GM23338 (cell line): ENCODE results near the gene HSDL2. TPM values are rescaled to one million over a fixed set of nuclear protein-coding genes. Genes with fewer than 3 reads are reported as not detected.

ENCODE experiments used
- ATAC-seq: fragments of 200-7000 bp; cut with Tn5 transposase; 3 replicates; pipeline ENCODE4 v1.9.1; 2020
- DNase-seq: peaks from one replicate; pipeline ENCODE4 v3.0.0-alpha.2; 2015; ENCODE audit warnings: low spot score
- H2AFZ ChIP-seq: fragments of 200-600 bp; sonication (generic); 2 replicates; pipeline ENCODE4 v1.8.0; 2016; ENCODE audit warnings: antibody characterized with exemption, mild to moderate bottlenecking, moderate library complexity
- H3F3A ChIP-seq: fragments of 200-600 bp; sonication (generic); replicated peaks from 2 replicates; pipeline ENCODE4 v1.8.0; 2017; ENCODE audit warnings: antibody characterized with exemption, mixed run types, low read depth
- H3K27ac ChIP-seq: fragments of 200-600 bp; sonication (generic); 2 replicates; pipeline ENCODE4 v1.6.1; 2016; ENCODE audit warnings: low read depth
- H3K27me3 ChIP-seq: fragments of 200-600 bp; sonication (generic); 2 replicates; pipeline ENCODE4 v1.8.0; 2016; ENCODE audit warnings: mild to moderate bottlenecking, mixed run types, moderate library complexity; ENCODE audit not compliant: insufficient read depth
- H3K36me3 ChIP-seq: fragments of 200-600 bp; sonication (generic); 2 replicates; pipeline ENCODE4 v1.8.0; 2016; ENCODE audit warnings: mild to moderate bottlenecking; ENCODE audit not compliant: insufficient read depth
- H3K4me1 ChIP-seq: fragments of 200-600 bp; sonication (generic); 2 replicates; pipeline ENCODE4 v1.8.0; 2016; ENCODE audit warnings: mild to moderate bottlenecking, moderate library complexity; ENCODE audit not compliant: insufficient read depth
- H3K4me2 ChIP-seq: fragments of 200-600 bp; sonication (generic); 2 replicates; pipeline ENCODE4 v1.7.1; 2017; ENCODE audit warnings: mixed run types
- H3K4me3 ChIP-seq: fragments of 200-600 bp; sonication (generic); 2 replicates; pipeline ENCODE4 v1.6.1; 2016; ENCODE audit warnings: mixed run types
- H3K79me2 ChIP-seq: fragments of 200-600 bp; sonication (generic); replicated peaks from 2 replicates; pipeline ENCODE4 v1.8.0; 2017; ENCODE audit warnings: mild to moderate bottlenecking; ENCODE audit not compliant: insufficient read depth
- H3K9me2 ChIP-seq: fragments of 200-600 bp; sonication (generic); 2 replicates; pipeline ENCODE4 v1.8.0; 2017; ENCODE audit not compliant: insufficient read depth
- H4K20me1 ChIP-seq: fragments of 200-600 bp; sonication (generic); replicated peaks from 2 replicates; pipeline ENCODE4 v1.8.0; 2017; ENCODE audit warnings: mild to moderate bottlenecking; ENCODE audit not compliant: insufficient read depth
- H3K27ac Mint-ChIP-seq: 2 replicates; pipeline ENCODE4 v1.8.0; 2020; ENCODE audit warnings: inconsistent platforms, mild to moderate bottlenecking, moderate library complexity, mixed read lengths
- H3K27me3 Mint-ChIP-seq: 3 replicates; pipeline ENCODE4 v1.8.0; 2022; ENCODE audit warnings: low read depth, mild to moderate bottlenecking, moderate library complexity, mixed read lengths, inconsistent platforms; ENCODE audit not compliant: insufficient read depth, poor library complexity
- H3K36me3 Mint-ChIP-seq: 3 replicates; pipeline ENCODE4 v1.8.0; 2021; ENCODE audit warnings: low read depth, mild to moderate bottlenecking, inconsistent platforms, moderate library complexity, mixed read lengths
- H3K4me1 Mint-ChIP-seq: 3 replicates; pipeline ENCODE4 v1.8.0; 2020; ENCODE audit warnings: mild to moderate bottlenecking, inconsistent platforms, mixed read lengths
- H3K4me3 Mint-ChIP-seq: 3 replicates; pipeline ENCODE4 v1.8.0; 2021; ENCODE audit warnings: moderate library complexity, mild to moderate bottlenecking, inconsistent platforms, mixed read lengths
- H3K9me3 Mint-ChIP-seq: 3 replicates; pipeline ENCODE4 v1.8.0; 2020; ENCODE audit warnings: moderate library complexity, mild to moderate bottlenecking, inconsistent platforms, mixed read lengths
- EZH2phosphoT487 ChIP-seq: fragments of 200-600 bp; sonication (generic); IDR thresholded peaks from one replicate; pipeline ENCODE4 v1.8.1; 2018; ENCODE audit warnings: antibody characterized with exemption; ENCODE audit not compliant: unreplicated experiment
- NANOG ChIP-seq: IDR thresholded peaks from 2 replicates; pipeline ENCODE4 v1.6.1; 2016; ENCODE audit warnings: antibody characterized with exemption, borderline replicate concordance
- POLR2AphosphoS5 ChIP-seq: IDR thresholded peaks from 2 replicates; pipeline ENCODE4 v1.6.1; 2016; ENCODE audit warnings: antibody characterized with exemption, low read depth
- STAT1 ChIP-seq: IDR thresholded peaks from one replicate; pipeline ENCODE4 v1.6.1; 2016; ENCODE audit warnings: antibody characterized with exemption; ENCODE audit not compliant: unreplicated experiment
- ZNF114 ChIP-seq: fragments of 250-450 bp; sonication (Bioruptor Pico); IDR thresholded peaks from 2 replicates; pipeline ENCODE4 v1.5.0; 2020; ENCODE audit warnings: mild to moderate bottlenecking, moderate library complexity
- ZNF331 ChIP-seq: fragments of 250-450 bp; sonication (Bioruptor Pico); IDR thresholded peaks from 2 replicates; pipeline ENCODE4 v1.5.0; 2020; ENCODE audit warnings: low read depth, mild to moderate bottlenecking, moderate library complexity
- polyA plus RNA-seq: library from polyadenylated mRNA; unstranded; fragments of >200 nt; fragmentation: Nextera tagmentation; extraction: Ambion mirVana; gene quantifications from 2 replicates; pipeline ENCODE4 v1.2.1, GENCODE V29; 2016
- total RNA-seq: library from RNA; depleted of rRNA; stranded (reverse); fragments of >200 nt; shearing (Covaris generic); gene quantifications from 2 replicates; pipeline ENCODE4 v1.2.3, GENCODE V29; 2014
- TF ChIP-seq, protein P1 (sequence below): IDR thresholded peaks from 2 replicates; pipeline ENCODE4 v1.6.1; 2016; ENCODE audit warnings: antibody characterized with exemption
- TF ChIP-seq, protein P2 (sequence below): IDR thresholded peaks from one replicate; pipeline ENCODE4 v1.6.1; 2018; ENCODE audit warnings: antibody characterized with exemption; ENCODE audit not compliant: unreplicated experiment
- TF ChIP-seq, protein P3 (sequence below), 2 experiments: fragments of 200-600 bp in 1 of 2; sonication (generic) in 1 of 2; conservative IDR thresholded peaks; 2 replicates each; pipeline versions ENCODE4 v1.5.1 to v1.6.1; 2016 to 2017; ENCODE audit warnings: antibody characterized with exemption in 2 of 2, low read depth in 2 of 2, mild to moderate bottlenecking in 2 of 2, moderate library complexity in 1 of 2
- TF ChIP-seq, protein P4 (sequence below): fragments of 250-450 bp; sonication (Bioruptor Pico); IDR thresholded peaks from 2 replicates; pipeline ENCODE4 v1.5.0; 2020; ENCODE audit warnings: mild to moderate bottlenecking, moderate library complexity

Gene HSDL2
- total and polyA plus RNA-seq, 2 experiments from 2014 or later = 11.4 to 15.3 TPM

DNA sequence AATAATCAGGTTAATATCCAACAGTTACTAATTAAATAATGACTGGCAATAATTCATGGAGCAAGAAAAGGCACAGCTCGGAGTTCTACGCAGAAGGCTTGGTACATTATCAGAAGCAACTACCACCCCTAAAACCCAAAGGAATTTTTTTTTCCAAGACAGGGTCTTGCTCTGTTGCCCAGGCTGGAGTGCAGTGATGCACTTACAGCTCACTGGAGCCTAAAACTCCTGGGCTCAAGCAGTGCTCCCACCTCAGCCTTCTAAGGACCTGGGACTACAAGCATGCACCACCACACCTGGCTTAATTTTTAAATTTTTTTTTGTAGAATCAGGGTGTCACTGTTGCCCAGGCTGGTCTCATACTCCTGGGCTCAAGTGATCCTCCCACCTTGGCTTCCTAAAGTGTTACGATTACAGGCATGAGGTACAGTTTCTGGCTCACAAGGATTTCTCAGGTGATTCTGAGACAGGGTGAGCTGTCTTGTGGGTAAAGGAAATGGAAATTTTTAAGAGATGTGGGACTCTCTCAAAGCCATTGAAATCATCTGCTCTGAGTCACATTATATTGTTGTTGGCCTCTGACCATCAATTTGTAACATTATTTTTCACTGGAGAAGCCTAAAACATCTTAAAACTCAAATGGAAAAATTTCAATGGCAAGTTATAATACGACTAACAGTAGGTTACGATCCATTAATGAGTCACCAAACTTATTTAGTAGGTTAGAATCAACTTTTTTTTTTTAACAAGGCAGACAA is 19.7 kb upstream of the HSDL2 start (continued):
- TF ChIP-seq, protein P1, sequence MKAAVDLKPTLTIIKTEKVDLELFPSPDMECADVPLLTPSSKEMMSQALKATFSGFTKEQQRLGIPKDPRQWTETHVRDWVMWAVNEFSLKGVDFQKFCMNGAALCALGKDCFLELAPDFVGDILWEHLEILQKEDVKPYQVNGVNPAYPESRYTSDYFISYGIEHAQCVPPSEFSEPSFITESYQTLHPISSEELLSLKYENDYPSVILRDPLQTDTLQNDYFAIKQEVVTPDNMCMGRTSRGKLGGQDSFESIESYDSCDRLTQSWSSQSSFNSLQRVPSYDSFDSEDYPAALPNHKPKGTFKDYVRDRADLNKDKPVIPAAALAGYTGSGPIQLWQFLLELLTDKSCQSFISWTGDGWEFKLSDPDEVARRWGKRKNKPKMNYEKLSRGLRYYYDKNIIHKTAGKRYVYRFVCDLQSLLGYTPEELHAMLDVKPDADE = no peak
- no peak for TF ChIP-seq POLR2AphosphoS5
- no peak for TF ChIP-seq ZNF114 (CRISPR knock-in tag)
- no peak for TF ChIP-seq NANOG
- TF ChIP-seq STAT1 = no peak

DNA sequence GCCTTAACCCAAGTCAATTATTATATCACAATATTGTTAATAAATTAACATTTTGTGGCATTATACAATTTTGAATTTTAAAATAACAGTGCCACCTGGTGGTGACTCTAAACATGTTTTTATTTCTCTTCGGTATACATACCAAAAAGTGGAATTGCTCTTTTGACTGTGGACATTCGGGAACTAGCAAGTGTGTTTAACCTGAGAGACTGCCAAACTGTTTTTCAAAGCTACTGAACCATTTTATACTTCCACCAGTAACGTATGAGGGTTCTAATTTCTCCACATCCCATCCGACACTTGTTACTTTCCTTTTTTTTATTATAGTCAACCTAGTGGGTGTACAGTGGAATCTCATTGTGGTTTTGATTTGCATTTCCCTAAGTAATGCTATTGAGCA is 18.3 kb upstream of the HSDL2 start:
- no peaks in the 10 kb centered on the region for H3K4me1 Mint-ChIP-seq
- Histone ChIP-seq H3K27ac (no peak overlapping the region), H3K79me2 (no peaks in the 10 kb centered on the region), H3F3A (no peaks in the 10 kb centered on the region), H3K27me3 (no peaks in the 10 kb centered on the region), H3K9me2 (no peaks in the 10 kb centered on the region), H4K20me1 (no peaks in the 10 kb centered on the region), H3K4me2 (no peak overlapping the region), H3K4me1 (no peaks in the 10 kb centered on the region), H3K36me3 (no peaks in the 10 kb centered on the region), H2AFZ (no peak overlapping the region), H3K4me3 (no peak overlapping the region)
- H3K4me3 Mint-ChIP-seq = no peak overlapping the region
- peaks cover 17% of the 10 kb centered on the region for H3K9me3 Mint-ChIP-seq
- no peak overlapping the region for H3K27ac Mint-ChIP-seq
- H3K36me3 Mint-ChIP-seq = peaks cover 13% of the 10 kb centered on the region; the same call in 2 of the 3 replicates
- ATAC-seq (no peak), DNase-seq (peak; percentile 76)
- TF ChIP-seq, protein P2, sequence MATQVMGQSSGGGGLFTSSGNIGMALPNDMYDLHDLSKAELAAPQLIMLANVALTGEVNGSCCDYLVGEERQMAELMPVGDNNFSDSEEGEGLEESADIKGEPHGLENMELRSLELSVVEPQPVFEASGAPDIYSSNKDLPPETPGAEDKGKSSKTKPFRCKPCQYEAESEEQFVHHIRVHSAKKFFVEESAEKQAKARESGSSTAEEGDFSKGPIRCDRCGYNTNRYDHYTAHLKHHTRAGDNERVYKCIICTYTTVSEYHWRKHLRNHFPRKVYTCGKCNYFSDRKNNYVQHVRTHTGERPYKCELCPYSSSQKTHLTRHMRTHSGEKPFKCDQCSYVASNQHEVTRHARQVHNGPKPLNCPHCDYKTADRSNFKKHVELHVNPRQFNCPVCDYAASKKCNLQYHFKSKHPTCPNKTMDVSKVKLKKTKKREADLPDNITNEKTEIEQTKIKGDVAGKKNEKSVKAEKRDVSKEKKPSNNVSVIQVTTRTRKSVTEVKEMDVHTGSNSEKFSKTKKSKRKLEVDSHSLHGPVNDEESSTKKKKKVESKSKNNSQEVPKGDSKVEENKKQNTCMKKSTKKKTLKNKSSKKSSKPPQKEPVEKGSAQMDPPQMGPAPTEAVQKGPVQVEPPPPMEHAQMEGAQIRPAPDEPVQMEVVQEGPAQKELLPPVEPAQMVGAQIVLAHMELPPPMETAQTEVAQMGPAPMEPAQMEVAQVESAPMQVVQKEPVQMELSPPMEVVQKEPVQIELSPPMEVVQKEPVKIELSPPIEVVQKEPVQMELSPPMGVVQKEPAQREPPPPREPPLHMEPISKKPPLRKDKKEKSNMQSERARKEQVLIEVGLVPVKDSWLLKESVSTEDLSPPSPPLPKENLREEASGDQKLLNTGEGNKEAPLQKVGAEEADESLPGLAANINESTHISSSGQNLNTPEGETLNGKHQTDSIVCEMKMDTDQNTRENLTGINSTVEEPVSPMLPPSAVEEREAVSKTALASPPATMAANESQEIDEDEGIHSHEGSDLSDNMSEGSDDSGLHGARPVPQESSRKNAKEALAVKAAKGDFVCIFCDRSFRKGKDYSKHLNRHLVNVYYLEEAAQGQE = no peak
- no peak for TF ChIP-seq EZH2phosphoT487
- TF ChIP-seq POLR2AphosphoS5 = no peak
- no peak for TF ChIP-seq ZNF331 (CRISPR knock-in tag)
- TF ChIP-seq, protein P3, sequence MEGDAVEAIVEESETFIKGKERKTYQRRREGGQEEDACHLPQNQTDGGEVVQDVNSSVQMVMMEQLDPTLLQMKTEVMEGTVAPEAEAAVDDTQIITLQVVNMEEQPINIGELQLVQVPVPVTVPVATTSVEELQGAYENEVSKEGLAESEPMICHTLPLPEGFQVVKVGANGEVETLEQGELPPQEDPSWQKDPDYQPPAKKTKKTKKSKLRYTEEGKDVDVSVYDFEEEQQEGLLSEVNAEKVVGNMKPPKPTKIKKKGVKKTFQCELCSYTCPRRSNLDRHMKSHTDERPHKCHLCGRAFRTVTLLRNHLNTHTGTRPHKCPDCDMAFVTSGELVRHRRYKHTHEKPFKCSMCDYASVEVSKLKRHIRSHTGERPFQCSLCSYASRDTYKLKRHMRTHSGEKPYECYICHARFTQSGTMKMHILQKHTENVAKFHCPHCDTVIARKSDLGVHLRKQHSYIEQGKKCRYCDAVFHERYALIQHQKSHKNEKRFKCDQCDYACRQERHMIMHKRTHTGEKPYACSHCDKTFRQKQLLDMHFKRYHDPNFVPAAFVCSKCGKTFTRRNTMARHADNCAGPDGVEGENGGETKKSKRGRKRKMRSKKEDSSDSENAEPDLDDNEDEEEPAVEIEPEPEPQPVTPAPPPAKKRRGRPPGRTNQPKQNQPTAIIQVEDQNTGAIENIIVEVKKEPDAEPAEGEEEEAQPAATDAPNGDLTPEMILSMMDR (conservative IDR thresholded peaks at IDR 0.05; ENCODE audit: low read depth in 2 of 2) = peak; percentile 43 to 83
- TF ChIP-seq, protein P4, sequence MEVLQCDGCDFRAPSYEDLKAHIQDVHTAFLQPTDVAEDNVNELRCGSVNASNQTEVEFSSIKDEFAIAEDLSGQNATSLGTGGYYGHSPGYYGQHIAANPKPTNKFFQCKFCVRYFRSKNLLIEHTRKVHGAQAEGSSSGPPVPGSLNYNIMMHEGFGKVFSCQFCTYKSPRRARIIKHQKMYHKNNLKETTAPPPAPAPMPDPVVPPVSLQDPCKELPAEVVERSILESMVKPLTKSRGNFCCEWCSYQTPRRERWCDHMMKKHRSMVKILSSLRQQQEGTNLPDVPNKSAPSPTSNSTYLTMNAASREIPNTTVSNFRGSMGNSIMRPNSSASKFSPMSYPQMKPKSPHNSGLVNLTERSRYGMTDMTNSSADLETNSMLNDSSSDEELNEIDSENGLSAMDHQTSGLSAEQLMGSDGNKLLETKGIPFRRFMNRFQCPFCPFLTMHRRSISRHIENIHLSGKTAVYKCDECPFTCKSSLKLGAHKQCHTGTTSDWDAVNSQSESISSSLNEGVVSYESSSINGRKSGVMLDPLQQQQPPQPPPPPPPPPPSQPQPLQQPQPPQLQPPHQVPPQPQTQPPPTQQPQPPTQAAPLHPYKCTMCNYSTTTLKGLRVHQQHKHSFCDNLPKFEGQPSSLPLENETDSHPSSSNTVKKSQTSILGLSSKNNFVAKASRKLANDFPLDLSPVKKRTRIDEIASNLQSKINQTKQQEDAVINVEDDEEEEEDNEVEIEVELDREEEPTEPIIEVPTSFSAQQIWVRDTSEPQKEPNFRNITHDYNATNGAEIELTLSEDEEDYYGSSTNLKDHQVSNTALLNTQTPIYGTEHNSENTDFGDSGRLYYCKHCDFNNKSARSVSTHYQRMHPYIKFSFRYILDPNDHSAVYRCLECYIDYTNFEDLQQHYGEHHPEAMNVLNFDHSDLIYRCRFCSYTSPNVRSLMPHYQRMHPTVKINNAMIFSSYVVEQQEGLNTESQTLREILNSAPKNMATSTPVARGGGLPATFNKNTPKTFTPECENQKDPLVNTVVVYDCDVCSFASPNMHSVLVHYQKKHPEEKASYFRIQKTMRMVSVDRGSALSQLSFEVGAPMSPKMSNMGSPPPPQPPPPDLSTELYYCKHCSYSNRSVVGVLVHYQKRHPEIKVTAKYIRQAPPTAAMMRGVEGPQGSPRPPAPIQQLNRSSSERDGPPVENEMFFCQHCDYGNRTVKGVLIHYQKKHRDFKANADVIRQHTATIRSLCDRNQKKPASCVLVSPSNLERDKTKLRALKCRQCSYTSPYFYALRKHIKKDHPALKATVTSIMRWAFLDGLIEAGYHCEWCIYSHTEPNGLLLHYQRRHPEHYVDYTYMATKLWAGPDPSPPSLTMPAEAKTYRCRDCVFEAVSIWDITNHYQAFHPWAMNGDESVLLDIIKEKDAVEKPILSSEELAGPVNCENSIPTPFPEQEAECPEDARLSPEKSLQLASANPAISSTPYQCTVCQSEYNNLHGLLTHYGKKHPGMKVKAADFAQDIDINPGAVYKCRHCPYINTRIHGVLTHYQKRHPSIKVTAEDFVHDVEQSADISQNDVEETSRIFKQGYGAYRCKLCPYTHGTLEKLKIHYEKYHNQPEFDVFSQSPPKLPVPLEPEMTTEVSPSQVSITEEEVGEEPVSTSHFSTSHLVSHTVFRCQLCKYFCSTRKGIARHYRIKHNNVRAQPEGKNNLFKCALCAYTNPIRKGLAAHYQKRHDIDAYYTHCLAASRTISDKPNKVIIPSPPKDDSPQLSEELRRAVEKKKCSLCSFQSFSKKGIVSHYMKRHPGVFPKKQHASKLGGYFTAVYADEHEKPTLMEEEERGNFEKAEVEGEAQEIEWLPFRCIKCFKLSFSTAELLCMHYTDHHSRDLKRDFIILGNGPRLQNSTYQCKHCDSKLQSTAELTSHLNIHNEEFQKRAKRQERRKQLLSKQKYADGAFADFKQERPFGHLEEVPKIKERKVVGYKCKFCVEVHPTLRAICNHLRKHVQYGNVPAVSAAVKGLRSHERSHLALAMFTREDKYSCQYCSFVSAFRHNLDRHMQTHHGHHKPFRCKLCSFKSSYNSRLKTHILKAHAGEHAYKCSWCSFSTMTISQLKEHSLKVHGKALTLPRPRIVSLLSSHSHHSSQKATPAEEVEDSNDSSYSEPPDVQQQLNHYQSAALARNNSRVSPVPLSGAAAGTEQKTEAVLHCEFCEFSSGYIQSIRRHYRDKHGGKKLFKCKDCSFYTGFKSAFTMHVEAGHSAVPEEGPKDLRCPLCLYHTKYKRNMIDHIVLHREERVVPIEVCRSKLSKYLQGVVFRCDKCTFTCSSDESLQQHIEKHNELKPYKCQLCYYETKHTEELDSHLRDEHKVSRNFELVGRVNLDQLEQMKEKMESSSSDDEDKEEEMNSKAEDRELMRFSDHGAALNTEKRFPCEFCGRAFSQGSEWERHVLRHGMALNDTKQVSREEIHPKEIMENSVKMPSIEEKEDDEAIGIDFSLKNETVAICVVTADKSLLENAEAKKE (CRISPR knock-in tag) = no peak
- H3K27me3 Mint-ChIP-seq = no peaks in the 10 kb centered on the region
